ENCODE data around the gene DIPK1C. TPM values are rescaled to one million over a fixed set of nuclear protein-coding genes. Genes with fewer than 3 reads are reported as not detected.

DIPK1C gene
- total RNA-seq, 4 donors from 2014 or later, result 0.16 to 0.27 TPM; not detected in 2

- Histone ChIP-seq H3K27ac (peak overlapping the region; percentile 75 to 86 (median 79)), H3K4me1 (peaks cover 9 to 44% (median 33%) of the 10 kb centered on the region in 4 donors), H3K36me3 (peaks cover 0 to 15% (median 7%) of the 10 kb centered on the region in 4 donors), H3K27me3 (no peaks in the 10 kb centered on the region), H3K9me3 (no peaks in the 10 kb centered on the region), H3K4me3 (peak overlapping the region in 3 of 4 donors; percentile 12 to 31 (median 18))
- TF ChIP-seq POLR2AphosphoS5 (IDR thresholded peaks at IDR 0.05) (no peak), EP300 (IDR thresholded peaks at IDR 0.05; ENCODE audit: low read depth) (no peak), CTCF (IDR thresholded peaks at IDR 0.05) (no peak), POLR2A (IDR thresholded peaks at IDR 0.05) (no peak)
- in situ Hi-C loops (cut with MboI; ENCODE audit: low pct_ligation_motif_present in 1 of 4, low pct_unique_long_range_greater_than_20kb in 1 of 4, low sequenced_read_pairs in 3 of 4), result loop anchor here in 2 of 4 donors (10.0 to 25.0 kb wide), 2 partner anchors 144 to 713 kb away; partner anchors contain the start of genes PTGR3 (in 1 of the 2) and TSHZ1 (in 1 of the 2)
- WGBS, 2 donors (ENCODE audit: low coverage in 1 of 2), result 65% methylated on average over 14 of the region's 14 CpGs; no CpG with 5 or more reads in 1 of the 2 donors
- intact Hi-C loops (cut with DNase I; ENCODE audit: low total_unique reads), result loop anchor here (10.0 kb wide), 1 partner anchor 144 kb away; no protein-coding TSS in a partner anchor
- peak; percentile 71 for DNase-seq
Measured at GRCh38 chr18:74498712-74499627, 41.9 kb upstream of the DIPK1C start.

DNA sequence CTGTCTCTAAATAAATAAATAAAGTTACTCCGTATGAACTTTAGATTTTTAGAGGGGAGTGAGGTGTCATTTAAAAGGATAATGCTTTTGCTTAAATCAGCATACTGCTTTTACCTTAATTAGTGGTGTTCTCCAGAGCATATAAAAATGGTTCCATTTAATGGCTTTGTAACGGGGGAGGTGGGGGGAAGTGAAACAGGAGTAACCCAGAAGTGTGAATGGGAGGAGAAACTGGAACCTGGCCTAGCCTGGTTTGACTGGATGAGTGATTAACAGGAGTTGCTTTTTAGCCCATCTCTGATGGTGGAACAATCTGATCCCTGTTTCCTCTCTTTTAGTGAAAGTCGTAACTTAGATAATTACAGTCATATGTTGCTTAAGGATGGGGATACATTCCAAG lies 40.7 kb upstream of the DIPK1C start:
- in situ Hi-C loops (cut with MboI; ENCODE audit: low pct_ligation_motif_present in 1 of 4, low pct_unique_long_range_greater_than_20kb in 1 of 4, low sequenced_read_pairs in 3 of 4), result loop anchor here in 2 of 4 donors (10.0 to 25.0 kb wide), 2 partner anchors 143 to 715 kb away; partner anchors contain the start of genes PTGR3 (in 1 of the 2) and TSHZ1 (in 1 of the 2)

GRCh38 chr18:74497324-74497676 lies 40.2 kb upstream of the DIPK1C start:
- in situ Hi-C loops (cut with MboI; ENCODE audit: low pct_ligation_motif_present in 1 of 4, low pct_unique_long_range_greater_than_20kb in 1 of 4, low sequenced_read_pairs in 3 of 4), result loop anchor here in 2 of 4 donors (10.0 to 25.0 kb wide), 2 partner anchors 142 to 715 kb away; partner anchors contain the start of genes PTGR3 (in 1 of the 2) and TSHZ1 (in 1 of the 2)
- WGBS, 2 donors (ENCODE audit: low coverage in 1 of 2), result 17 to 79% methylated on average over 1 to 8 of the region's 8 CpGs
- Histone ChIP-seq H3K4me1 (peaks cover 9 to 44% (median 33%) of the 10 kb centered on the region in 4 donors), H3K27ac (peak overlapping the region; percentile 90 to 95 (median 94)), H3K4me3 (peak overlapping the region in 2 of 4 donors; percentile 71 to 90), H3K27me3 (no peaks in the 10 kb centered on the region), H3K36me3 (peaks cover 0 to 8% (median 3%) of the 10 kb centered on the region in 4 donors), H3K9me3 (no peaks in the 10 kb centered on the region)
- no peak for TF ChIP-seq EP300 (IDR thresholded peaks at IDR 0.05; ENCODE audit: low read depth)
- no peak for TF ChIP-seq POLR2AphosphoS5 (IDR thresholded peaks at IDR 0.05)
- no peak for TF ChIP-seq POLR2A (IDR thresholded peaks at IDR 0.05)
- no peak for TF ChIP-seq CTCF (IDR thresholded peaks at IDR 0.05)
- intact Hi-C loops (cut with DNase I; ENCODE audit: low total_unique reads), result loop anchor here (10.0 kb wide), 1 partner anchor 142 kb away; no protein-coding TSS in a partner anchor
- no peak for DNase-seq

More for the DNA sequence above, 40.7 kb upstream of the DIPK1C start:
- Histone ChIP-seq H3K27me3 (no peaks in the 10 kb centered on the region), H3K4me3 (no peak overlapping the region), H3K9me3 (no peaks in the 10 kb centered on the region), H3K27ac (peak overlapping the region; percentile 90 to 95 (median 94)), H3K36me3 (peaks cover 0 to 13% (median 5%) of the 10 kb centered on the region in 4 donors), H3K4me1 (peaks cover 9 to 44% (median 33%) of the 10 kb centered on the region in 4 donors)
- 61 to 72% methylated on average over 2 to 3 of the region's 3 CpGs for WGBS, 2 donors (ENCODE audit: low coverage in 1 of 2)
- no peak for TF ChIP-seq POLR2AphosphoS5 (IDR thresholded peaks at IDR 0.05)
- TF ChIP-seq CTCF (IDR thresholded peaks at IDR 0.05), result no peak
- TF ChIP-seq EP300 (IDR thresholded peaks at IDR 0.05; ENCODE audit: low read depth), result no peak
- no peak for TF ChIP-seq POLR2A (IDR thresholded peaks at IDR 0.05)
- intact Hi-C loops (cut with DNase I; ENCODE audit: low total_unique reads), result loop anchor here (10.0 kb wide), 1 partner anchor 143 kb away; no protein-coding TSS in a partner anchor
- DNase-seq, result no peak

Measured in transverse colon (tissue), 4 donors.